KMS-11 (cell line): ENCODE results near the gene HNRNPC.
A peak's percentile ranks its signal among the peaks of the same experiment; 100 is the strongest.
"Not testable (repeated sequence)": the region's sequence is repeated elsewhere in the genome, so short reads cannot be mapped to it uniquely, and the experiment has no call there.

Experiments used
- H2AFZ ChIP-seq: fragments of 200-600 bp; sonication (generic); 2 replicates; pipeline ENCODE4 v1.6.1; 2016; ENCODE audit warnings: antibody characterized with exemption, mixed run types, low read depth
- H3K27ac ChIP-seq: fragments of 200-600 bp; sonication (generic); 2 replicates; pipeline ENCODE4 v1.6.1; 2016; ENCODE audit warnings: mild to moderate bottlenecking, mixed run types
- H3K27me3 ChIP-seq: fragments of 200-600 bp; sonication (generic); 2 replicates; pipeline ENCODE4 v1.6.1; 2017; ENCODE audit warnings: mild to moderate bottlenecking, low read depth, mixed run types, moderate library complexity; ENCODE audit not compliant: insufficient read depth
- H3K36me3 ChIP-seq: fragments of 200-600 bp; sonication (generic); 2 replicates; pipeline ENCODE4 v1.6.1; 2017; ENCODE audit warnings: mild to moderate bottlenecking, mixed run types; ENCODE audit not compliant: insufficient read depth
- H3K4me1 ChIP-seq: fragments of 200-600 bp; sonication (generic); 2 replicates; pipeline ENCODE4 v1.6.1; 2016; ENCODE audit warnings: mild to moderate bottlenecking, low read depth, mixed run types; ENCODE audit not compliant: poor library complexity, severe bottlenecking
- H3K4me2 ChIP-seq: fragments of 200-600 bp; sonication (generic); 2 replicates; pipeline ENCODE4 v1.7.0; 2016; ENCODE audit warnings: mild to moderate bottlenecking, mixed run types
- H3K4me3 ChIP-seq: fragments of 200-600 bp; sonication (generic); IDR thresholded peaks from 2 replicates; pipeline ENCODE4 v1.6.1; 2017; ENCODE audit warnings: low read depth, low read length, mixed read lengths; ENCODE audit not compliant: insufficient read depth
- H3K79me2 ChIP-seq: fragments of 200-600 bp; sonication (generic); 2 replicates; pipeline ENCODE4 v1.6.1; 2016; ENCODE audit warnings: low read depth, mixed run types; ENCODE audit not compliant: insufficient read depth
- H3K9ac ChIP-seq: fragments of 200-600 bp; sonication (generic); 2 replicates; pipeline ENCODE4 v1.6.1; 2016; ENCODE audit warnings: mild to moderate bottlenecking, mixed run types
- H4K20me1 ChIP-seq: fragments of 200-600 bp; sonication (generic); 2 replicates; pipeline ENCODE4 v1.6.1; 2016; ENCODE audit warnings: mild to moderate bottlenecking, mixed run types; ENCODE audit not compliant: insufficient read depth
- CTCF ChIP-seq: fragments of 200-600 bp; sonication (generic); conservative IDR thresholded peaks from 2 replicates; pipeline ENCODE4 v1.6.1; 2017; ENCODE audit warnings: low read depth, mild to moderate bottlenecking, antibody characterized with exemption, low read length, moderate library complexity, mixed read lengths

HNRNPC gene

GRCh38 chr14:21307637-21308036 lies 38.4 kb upstream of the HNRNPC start:
- Histone ChIP-seq H3K79me2 (no peaks in the 10 kb centered on the region), H3K36me3 (no peaks in the 10 kb centered on the region), H2AFZ (0 out of 2 replicates have a peak overlapping the region, but pooled peaks have one; percentile 60), H4K20me1 (no peaks in the 10 kb centered on the region), H3K4me2 (peak overlapping the region; percentile 71), H3K4me1 (peaks cover 28% of the 10 kb centered on the region), H3K27ac (peak overlapping the region; percentile 70), H3K9ac (peak overlapping the region; percentile 77; the same call in 1 of the 2 replicates), H3K4me3 (no peak overlapping the region), H3K27me3 (no peaks in the 10 kb centered on the region)
- TF ChIP-seq CTCF = no peak

- H4K20me1 ChIP-seq, H3K9ac ChIP-seq, H3K27ac ChIP-seq, H3K79me2 ChIP-seq, H2AFZ ChIP-seq, H3K36me3 ChIP-seq, H3K4me3 ChIP-seq, H3K27me3 ChIP-seq, H3K4me2 ChIP-seq: not testable (repeated sequence)
- H3K4me1 ChIP-seq = peaks cover 48% of the 10 kb centered on the region
These were observed 33.5 kb upstream of the HNRNPC start for GRCh38 chr14:21302836-21303140.

GRCh38 chr14:21302013-21302835 lies 33.0 kb upstream of the HNRNPC start:
- peak overlapping the region; percentile 49; the same call in 1 of the 2 replicates for H3K4me2 ChIP-seq
- H3K9ac ChIP-seq = no peak overlapping the region
- no peaks in the 10 kb centered on the region for H3K27me3 ChIP-seq
- peak overlapping the region; percentile 47; the same call in 1 of the 2 replicates for H2AFZ ChIP-seq
- no peaks in the 10 kb centered on the region for H3K79me2 ChIP-seq
- H3K4me3 ChIP-seq = no peak overlapping the region
- H3K36me3 ChIP-seq = no peaks in the 10 kb centered on the region
- H4K20me1 ChIP-seq = no peaks in the 10 kb centered on the region
- H3K27ac ChIP-seq = peak overlapping the region; percentile 35; the same call in 1 of the 2 replicates
- peaks cover 42% of the 10 kb centered on the region for H3K4me1 ChIP-seq
- no peak for TF ChIP-seq CTCF

DNA sequence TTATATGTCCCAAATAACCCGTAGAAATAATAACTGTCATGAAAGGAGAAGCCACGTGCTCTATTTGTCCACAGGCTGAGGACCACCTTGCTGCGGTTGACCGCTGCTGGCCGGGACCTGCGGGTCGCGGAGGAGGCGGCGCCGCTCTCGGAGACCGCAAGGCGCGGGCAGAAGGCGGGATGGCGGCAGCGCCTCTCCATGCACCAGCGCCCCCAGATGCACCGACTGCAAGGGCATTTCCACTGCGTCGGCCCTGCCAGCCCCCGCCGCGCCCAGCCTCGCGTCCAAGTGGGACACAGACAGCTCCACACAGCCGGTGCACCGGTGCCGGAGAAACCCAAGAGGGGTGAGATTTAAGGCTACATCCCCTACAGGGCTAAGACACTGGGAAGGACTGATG lies 31.6 kb upstream of the HNRNPC start:
- peak overlapping the region; percentile 69 for H2AFZ ChIP-seq
- no peak overlapping the region; the same call in 1 of the 2 replicates for H3K27ac ChIP-seq
- peaks cover 40% of the 10 kb centered on the region for H3K4me1 ChIP-seq
- H3K9ac ChIP-seq = peak overlapping the region; percentile 27; the same call in 1 of the 2 replicates
- no peaks in the 10 kb centered on the region for H3K27me3 ChIP-seq
- no peaks in the 10 kb centered on the region for H3K36me3 ChIP-seq
- peak overlapping the region; percentile 66 for H3K4me2 ChIP-seq
- no peaks in the 10 kb centered on the region for H4K20me1 ChIP-seq
- no peak for TF ChIP-seq CTCF
- H3K79me2 ChIP-seq = no peaks in the 10 kb centered on the region
- no peak overlapping the region for H3K4me3 ChIP-seq

DNA sequence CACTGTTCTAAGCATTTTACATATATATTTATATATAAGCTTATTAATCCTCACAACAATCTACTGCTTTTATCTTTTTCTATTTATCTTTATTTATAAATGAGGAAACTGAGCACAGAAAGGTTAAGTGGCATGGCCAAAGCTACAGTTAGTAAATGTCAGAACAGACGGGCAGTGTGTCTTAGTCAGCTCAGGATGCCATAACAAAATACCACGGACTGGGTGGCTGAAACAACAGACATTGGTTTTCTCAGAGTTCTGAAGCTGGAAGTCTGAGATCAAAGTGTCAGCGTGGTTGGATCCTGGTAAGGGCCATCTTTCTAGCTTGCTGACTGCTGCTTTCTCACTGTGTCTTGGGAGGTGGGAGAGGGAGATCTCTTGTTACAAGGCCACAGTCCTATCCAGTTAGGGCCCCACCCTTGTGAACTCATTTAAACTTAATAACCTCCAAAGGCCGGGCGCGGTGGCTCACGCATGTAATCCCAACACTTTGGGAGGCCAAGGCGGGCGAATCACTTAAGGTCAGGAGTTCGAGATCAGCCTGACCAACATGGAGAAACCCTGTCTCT lies 30.4 kb upstream of the HNRNPC start:
- no peak for TF ChIP-seq CTCF
- H3K79me2 ChIP-seq = no peaks in the 10 kb centered on the region

More for the DNA sequence above, 30.4 kb upstream of the HNRNPC start:
- Histone ChIP-seq H4K20me1 (no peaks in the 10 kb centered on the region), H3K27ac (no peak overlapping the region), H3K36me3 (no peaks in the 10 kb centered on the region), H3K4me2 (no peak overlapping the region; the same call in 1 of the 2 replicates), H3K27me3 (no peaks in the 10 kb centered on the region), H3K4me3 (no peak overlapping the region), H3K9ac (no peak overlapping the region), H3K4me1 (peaks cover 33% of the 10 kb centered on the region), H2AFZ (no peak overlapping the region)
